GM12878 (cell line): ENCODE data around the gene TBCE.

Source experiments
- ATF7 ChIP-seq: fragments of 450-650 bp; IDR thresholded peaks from 2 replicates; pipeline ENCODE4 v1.6.1; 2016; ENCODE audit warnings: low read depth, mild to moderate bottlenecking
- SUZ12 ChIP-seq: fragments of 200-600 bp; sonication (generic); IDR thresholded peaks from one replicate; pipeline ENCODE4 v1.6.1; 2018; ENCODE audit warnings: antibody characterized with exemption, mild to moderate bottlenecking; ENCODE audit not compliant: unreplicated experiment

DNA sequence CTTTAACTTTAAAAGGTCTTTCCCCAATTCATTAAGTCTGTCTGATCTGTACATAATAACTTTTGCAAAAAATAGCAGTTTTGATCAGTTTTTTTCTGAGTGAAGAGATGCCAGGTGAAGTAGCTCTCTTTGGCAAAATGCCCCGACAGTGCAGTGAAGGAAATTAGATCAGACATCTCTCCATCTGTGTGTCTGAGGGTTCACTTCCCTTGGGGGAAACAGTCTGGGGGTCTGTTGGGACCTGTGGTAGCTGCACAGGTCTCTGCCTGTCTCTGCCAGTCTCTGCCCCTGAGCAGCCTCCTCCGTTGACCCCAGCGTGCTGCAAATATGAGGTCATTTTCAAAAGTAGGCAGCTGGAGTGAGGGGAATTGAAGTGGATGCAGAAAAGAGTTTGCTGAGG lies 54.5 kb downstream of the TBCE start:
- no peak for TF ChIP-seq ATF7
- TF ChIP-seq SUZ12 = no peak
